Endothelial cell of umbilical vein (primary cell): Measurements from ENCODE around the gene GPSM1.

Experiments
- CTCF ChIP-seq, 2 donors: IDR thresholded peaks; 1 replicate in 1 of 2; 2 replicates in 1 of 2; pipeline ENCODE4 v1.5.1; 2011; ENCODE audit warnings: low read length in 2 of 2, mild to moderate bottlenecking in 2 of 2, moderate library complexity in 2 of 2, control low read depth in 1 of 2, inconsistent platforms in 1 of 2, low read depth in 1 of 2; ENCODE audit not compliant: insufficient read depth in 1 of 2; ENCODE audit errors: extremely low read depth in 1 of 2
- EZH2 ChIP-seq: IDR thresholded peaks from 2 replicates; pipeline ENCODE4 v1.6.1; 2012; ENCODE audit warnings: borderline replicate concordance, low read depth, mild to moderate bottlenecking, moderate library complexity, low read length, inconsistent platforms; ENCODE audit not compliant: severe bottlenecking
- MAX ChIP-seq: IDR thresholded peaks from 2 replicates; pipeline ENCODE4 v1.6.1; 2011; ENCODE audit not compliant: insufficient read depth, insufficient read length
- POLR2A ChIP-seq: IDR thresholded peaks from 2 replicates; pipeline ENCODE4 v1.6.1; 2012; ENCODE audit warnings: low read depth, mild to moderate bottlenecking, control low read depth, low read length
- POLR2AphosphoS5 ChIP-seq: IDR thresholded peaks from 2 replicates; pipeline ENCODE4 v1.6.1; 2012; ENCODE audit warnings: low read depth, mild to moderate bottlenecking, control low read depth, low read length, moderate library complexity; ENCODE audit not compliant: insufficient read depth

GRCh38 chr9:136365775-136366222 lies 38.5 kb downstream of the GPSM1 start:
- no peak for TF ChIP-seq POLR2A
- no peak for TF ChIP-seq POLR2AphosphoS5
- TF ChIP-seq EZH2 = no peak
- TF ChIP-seq CTCF (IDR thresholded peaks at IDR 0.05; ENCODE audit: extremely low read depth in 1 of 2, insufficient read depth in 1 of 2, low read depth in 1 of 2, low read length in 2 of 2) = no peak
- TF ChIP-seq MAX = no peak
